A549 (cell line): ENCODE measurements around the gene ZNF709. TPM values are rescaled to one million over a fixed set of nuclear protein-coding genes. Genes with fewer than 3 reads are reported as not detected.
"Not testable (repeated sequence)": the region's sequence is repeated elsewhere in the genome, so short reads cannot be mapped to it uniquely, and the experiment has no call there.

ENCODE experiments used
- ATAC-seq, 2 experiments: fragments of 200-7000 bp in 1 of 2; fragments of >200 bp in 1 of 2; cut with Nextera tagmentation in 1 of 2; cut with Tn5 transposase in 1 of 2; 3 replicates each; pipeline versions ENCODE4 v1.8.0 to v1.9.1; 2018 to 2020; ENCODE audit warnings: mild to moderate bottlenecking in 1 of 2, moderate library complexity in 1 of 2
- CTCF ChIA-PET: fragments of 300-600 bp; sonication (Branson Sonifier 250); formaldehyde crosslinking; extraction: SDS; loops from one replicate; lab custom pipeline; 2021; ENCODE audit warnings: antibody characterized with exemption, inconsistent platforms; lab: Yijun Ruan, JAX
- POLR2A ChIA-PET: fragments of 350-600 bp; formaldehyde crosslinking; extraction: SDS; loops from one replicate; lab custom pipeline; 2021; ENCODE audit warnings: antibody characterized with exemption, inconsistent platforms; lab: Yijun Ruan, JAX
- DNase-seq, 2 experiments: peaks; one replicate each; pipeline versions ENCODE4 v3.0.0 to v3.0.0-alpha.2; 2011 to 2016; ENCODE audit warnings: low read depth in 1 of 2, low spot score in 1 of 2
- FAIRE-seq: peaks from 2 replicates; lab custom pipeline; 2011; peaks lifted over from hg19 to GRCh38; lab: Jason Lieb, UNC
- H3K27ac ChIP-seq, 2 experiments: fragments of >200 bp; sonication (Bioruptor Twin); formaldehyde crosslinking; 3 replicates each; pipeline ENCODE4 v1.5.1; 2016 to 2017
- H3K4me1 ChIP-seq: fragments of >200 bp; sonication (Bioruptor Twin); formaldehyde crosslinking; 3 replicates; pipeline ENCODE4 v1.6.1; 2016
- H3K4me2 ChIP-seq: fragments of >200 bp; sonication (Bioruptor Twin); formaldehyde crosslinking; 3 replicates; pipeline ENCODE4 v1.6.1; 2016
- H3K4me3 ChIP-seq: fragments of >200 bp; sonication (Bioruptor Twin); formaldehyde crosslinking; 3 replicates; pipeline ENCODE4 v1.5.1; 2016
- H3K9me3 ChIP-seq: fragments of >200 bp; sonication (Bioruptor Twin); formaldehyde crosslinking; 3 replicates; pipeline ENCODE4 v1.6.1; 2016
- CBX2 ChIP-seq: fragments of 200-600 bp; sonication (generic); IDR thresholded peaks from 2 replicates; pipeline ENCODE4 v1.6.1; 2016; ENCODE audit warnings: low read depth, mild to moderate bottlenecking, borderline replicate concordance
- CBX8 ChIP-seq: fragments of 200-600 bp; sonication (generic); IDR thresholded peaks from 2 replicates; pipeline ENCODE4 v1.6.1; 2016
- CEBPB ChIP-seq, 2 experiments: fragments of >200 bp in 1 of 2; sonication (Bioruptor Twin) in 1 of 2; formaldehyde crosslinking in 1 of 2; IDR thresholded peaks; 2 replicates each; pipeline ENCODE4 v1.6.1; 2012 to 2016
- CHD2 ChIP-seq: fragments of 150-350 bp; IDR thresholded peaks from 2 replicates; pipeline ENCODE4 v1.6.1; 2014; ENCODE audit warnings: low read length; ENCODE audit not compliant: partially characterized antibody
- CHD4 ChIP-seq: fragments of 200-600 bp; sonication (generic); IDR thresholded peaks from 2 replicates; pipeline ENCODE4 v1.6.1; 2016; ENCODE audit warnings: antibody characterized with exemption, mild to moderate bottlenecking, borderline replicate concordance
- ESRRA ChIP-seq: fragments of 150-350 bp; IDR thresholded peaks from 2 replicates; pipeline ENCODE4 v1.6.1; 2014; ENCODE audit warnings: mild to moderate bottlenecking, low read length, borderline replicate concordance
- FOSB ChIP-seq: fragments of 250-450 bp; sonication (Bioruptor Pico); IDR thresholded peaks from 2 replicates; pipeline ENCODE4 v1.5.0; 2020; ENCODE audit warnings: mild to moderate bottlenecking, moderate library complexity
- HDAC2 ChIP-seq: fragments of 200-600 bp; sonication (generic); IDR thresholded peaks from 2 replicates; pipeline ENCODE4 v1.6.1; 2016
- HEYL ChIP-seq: fragments of 250-450 bp; sonication (Bioruptor Pico); IDR thresholded peaks from 2 replicates; pipeline ENCODE4 v1.8.0; 2021; ENCODE audit warnings: mild to moderate bottlenecking, moderate library complexity
- HOXB5 ChIP-seq: fragments of 250-450 bp; sonication (Bioruptor Pico); IDR thresholded peaks from 2 replicates; pipeline ENCODE4 v1.5.0; 2020; ENCODE audit warnings: mild to moderate bottlenecking, moderate library complexity
- JUNB ChIP-seq: fragments of >200 bp; sonication (Bioruptor Twin); formaldehyde crosslinking; IDR thresholded peaks from 2 replicates; pipeline ENCODE4 v1.6.1; 2016
- KDM5A ChIP-seq: fragments of 200-600 bp; sonication (generic); IDR thresholded peaks from 2 replicates; pipeline ENCODE4 v1.6.1; 2016; ENCODE audit warnings: antibody characterized with exemption, mild to moderate bottlenecking
- MYC ChIP-seq: IDR thresholded peaks from 2 replicates; pipeline ENCODE4 v1.6.1; 2012; ENCODE audit warnings: mild to moderate bottlenecking, inconsistent platforms, low read length, improper control_type of control experiment, borderline replicate concordance
- NFE2L2 ChIP-seq: fragments of 150-350 bp; conservative IDR thresholded peaks from 2 replicates; pipeline ENCODE4 v1.6.1; 2014; ENCODE audit warnings: low read length
- POLR2A ChIP-seq: IDR thresholded peaks from 2 replicates; pipeline ENCODE4 v1.6.1; 2012; ENCODE audit warnings: mild to moderate bottlenecking, low read length
- RAD21 ChIP-seq, 2 experiments: fragments of >200 bp in 1 of 2; sonication (Bioruptor Twin) in 1 of 2; formaldehyde crosslinking in 1 of 2; IDR thresholded peaks in 1 of 2; conservative IDR thresholded peaks in 1 of 2; 2 replicates in 1 of 2; 3 replicates in 1 of 2; pipeline ENCODE4 v1.6.1; 2012 to 2018; ENCODE audit warnings: inconsistent platforms in 1 of 2
- RARB ChIP-seq: fragments of 250-450 bp; sonication (Bioruptor Pico); IDR thresholded peaks from 2 replicates; pipeline ENCODE4 v1.8.0; 2021; ENCODE audit warnings: mild to moderate bottlenecking, moderate library complexity
- SMC3 ChIP-seq: fragments of >200 bp; sonication (Bioruptor Twin); formaldehyde crosslinking; IDR thresholded peaks from 3 replicates; pipeline ENCODE4 v1.6.1; 2018; ENCODE audit warnings: inconsistent platforms
- SREBF2 ChIP-seq: fragments of 450-650 bp; IDR thresholded peaks from 2 replicates; pipeline ENCODE4 v1.6.1; 2014; ENCODE audit warnings: mild to moderate bottlenecking, moderate library complexity
- TFCP2L1 ChIP-seq: fragments of 250-450 bp; sonication (Bioruptor Pico); IDR thresholded peaks from 2 replicates; pipeline ENCODE4 v1.5.0; 2021; ENCODE audit warnings: mild to moderate bottlenecking
- TP53 ChIP-seq: fragments of 250-450 bp; sonication (Bioruptor Pico); IDR thresholded peaks from 2 replicates; pipeline ENCODE4 v1.5.0; 2021; ENCODE audit warnings: mild to moderate bottlenecking, moderate library complexity
- ZC3H11A ChIP-seq: fragments of 450-650 bp; IDR thresholded peaks from 2 replicates; pipeline ENCODE4 v1.6.1; 2014; ENCODE audit warnings: antibody characterized with exemption, mild to moderate bottlenecking
- ZNF302 ChIP-seq: fragments of 250-450 bp; sonication (Bioruptor Pico); IDR thresholded peaks from 2 replicates; pipeline ENCODE4 v1.9.0; 2021; ENCODE audit warnings: inconsistent platforms, mild to moderate bottlenecking, moderate library complexity
- WGBS: methylation state at CpG from one replicate; pipeline ENCODE4 v1.1.6; 2017; ENCODE audit errors: missing lambda C conversion rate; 5-methylcytosine and 5-hydroxymethylcytosine counted together
- polyA plus RNA-seq, 4 experiments: library from polyadenylated mRNA; depleted of rRNA in 3 of 4; stranded (reverse); fragments of >200 nt; fragmentation: RNase III in 1 of 4; extraction: RNeasy Plus Mini Kit Qiagen cat#74134 plus additional on column Dnase treatment in 1 of 4; gene quantifications; 2 replicates in 3 of 4; 3 replicates in 1 of 4; pipeline ENCODE4 v1.2.3, GENCODE V29; 2011 to 2017
- TF ChIP-seq, protein P1 (sequence below): fragments of 450-650 bp; IDR thresholded peaks from 2 replicates; pipeline ENCODE4 v1.6.1; 2014; ENCODE audit warnings: antibody characterized with exemption
- TF ChIP-seq, protein P2 (sequence below): fragments of 250-450 bp; sonication (Bioruptor Pico); IDR thresholded peaks from 2 replicates; pipeline ENCODE4 v1.5.0; 2020; ENCODE audit warnings: low read depth, mild to moderate bottlenecking, moderate library complexity
- TF ChIP-seq, protein P3 (sequence below): fragments of >200 bp; sonication (Bioruptor Twin); formaldehyde crosslinking; IDR thresholded peaks from 3 replicates; pipeline ENCODE4 v1.6.1; 2016
- TF ChIP-seq, protein P4 (sequence below): fragments of 250-450 bp; sonication (Bioruptor Pico); IDR thresholded peaks from 2 replicates; pipeline ENCODE4 v1.5.0; 2021; ENCODE audit warnings: mild to moderate bottlenecking, moderate library complexity, borderline replicate concordance

ZNF709 gene
- polyA plus RNA-seq, 2 of the 4 experiments (the other 2 are of a cell fraction) = 0.01 to 0.10 TPM

DNA sequence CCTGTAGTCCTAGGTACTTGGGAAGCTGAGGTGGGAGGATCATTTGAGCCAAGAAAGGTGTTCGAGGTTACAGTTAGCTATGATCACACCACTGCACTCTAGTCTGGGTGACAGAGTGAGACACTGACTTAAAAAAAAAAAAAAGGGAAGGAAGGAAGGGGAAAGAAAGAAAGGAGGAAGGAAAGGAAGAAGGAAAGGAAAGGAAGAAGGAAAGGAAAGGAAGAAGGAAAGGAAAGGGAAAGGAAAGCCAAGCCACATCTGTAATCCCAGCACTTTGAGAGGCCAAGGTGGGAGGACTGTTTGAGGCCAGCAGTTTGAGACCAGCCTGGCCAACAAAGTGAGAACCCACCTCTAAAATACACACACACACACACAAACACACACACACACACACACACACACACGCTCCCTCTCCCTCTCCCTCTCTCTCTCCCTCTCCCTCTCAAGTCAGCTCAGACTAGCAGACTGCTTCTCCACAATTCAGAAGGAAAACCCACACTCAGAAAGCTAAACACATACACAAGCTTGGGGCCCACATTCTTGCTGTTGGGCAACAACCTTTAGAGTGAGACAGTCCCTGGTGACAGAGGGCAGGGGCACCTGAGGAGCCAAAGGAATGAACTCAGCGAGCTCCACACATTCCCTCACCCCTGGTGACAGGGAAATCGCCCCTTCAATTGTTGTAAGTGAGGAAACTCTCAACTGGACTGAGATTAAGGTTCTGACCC lies 2.7 kb downstream of the ZNF709 start:
- Histone ChIP-seq H3K4me2 (no peak overlapping the region), H3K9me3 (no peaks in the 10 kb centered on the region), H3K4me1 (no peaks in the 10 kb centered on the region), H3K4me3 (no peak overlapping the region), H3K27ac (no peak overlapping the region)
- no peak for FAIRE-seq
- no peak for ATAC-seq
- no peak for DNase-seq
- 0% methylated on average over 4 of the region's 4 CpGs for WGBS
- CTCF ChIA-PET = no interaction called here
- TF ChIP-seq CBX2 = no peak
- TF ChIP-seq, protein P1, sequence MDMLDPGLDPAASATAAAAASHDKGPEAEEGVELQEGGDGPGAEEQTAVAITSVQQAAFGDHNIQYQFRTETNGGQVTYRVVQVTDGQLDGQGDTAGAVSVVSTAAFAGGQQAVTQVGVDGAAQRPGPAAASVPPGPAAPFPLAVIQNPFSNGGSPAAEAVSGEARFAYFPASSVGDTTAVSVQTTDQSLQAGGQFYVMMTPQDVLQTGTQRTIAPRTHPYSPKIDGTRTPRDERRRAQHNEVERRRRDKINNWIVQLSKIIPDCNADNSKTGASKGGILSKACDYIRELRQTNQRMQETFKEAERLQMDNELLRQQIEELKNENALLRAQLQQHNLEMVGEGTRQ = no peak
- no peak for TF ChIP-seq FOSB (CRISPR knock-in tag)
- TF ChIP-seq, protein P2, sequence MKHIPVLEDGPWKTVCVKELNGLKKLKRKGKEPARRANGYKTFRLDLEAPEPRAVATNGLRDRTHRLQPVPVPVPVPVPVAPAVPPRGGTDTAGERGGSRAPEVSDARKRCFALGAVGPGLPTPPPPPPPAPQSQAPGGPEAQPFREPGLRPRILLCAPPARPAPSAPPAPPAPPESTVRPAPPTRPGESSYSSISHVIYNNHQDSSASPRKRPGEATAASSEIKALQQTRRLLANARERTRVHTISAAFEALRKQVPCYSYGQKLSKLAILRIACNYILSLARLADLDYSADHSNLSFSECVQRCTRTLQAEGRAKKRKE (CRISPR knock-in tag) = no peak
- TF ChIP-seq ZNF302 (CRISPR knock-in tag) = no peak
- no peak for TF ChIP-seq CBX8
- TF ChIP-seq CHD4 = no peak
- no peak for TF ChIP-seq HDAC2
- TF ChIP-seq, protein P3, sequence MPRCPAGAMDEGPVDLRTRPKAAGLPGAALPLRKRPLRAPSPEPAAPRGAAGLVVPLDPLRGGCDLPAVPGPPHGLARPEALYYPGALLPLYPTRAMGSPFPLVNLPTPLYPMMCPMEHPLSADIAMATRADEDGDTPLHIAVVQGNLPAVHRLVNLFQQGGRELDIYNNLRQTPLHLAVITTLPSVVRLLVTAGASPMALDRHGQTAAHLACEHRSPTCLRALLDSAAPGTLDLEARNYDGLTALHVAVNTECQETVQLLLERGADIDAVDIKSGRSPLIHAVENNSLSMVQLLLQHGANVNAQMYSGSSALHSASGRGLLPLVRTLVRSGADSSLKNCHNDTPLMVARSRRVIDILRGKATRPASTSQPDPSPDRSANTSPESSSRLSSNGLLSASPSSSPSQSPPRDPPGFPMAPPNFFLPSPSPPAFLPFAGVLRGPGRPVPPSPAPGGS = no peak
- TF ChIP-seq JUNB = no peak
- no peak for TF ChIP-seq POLR2A
- TF ChIP-seq HEYL (CRISPR knock-in tag) = no peak
- TF ChIP-seq RARB = no peak
- POLR2A ChIA-PET = no interaction called here

DNA sequence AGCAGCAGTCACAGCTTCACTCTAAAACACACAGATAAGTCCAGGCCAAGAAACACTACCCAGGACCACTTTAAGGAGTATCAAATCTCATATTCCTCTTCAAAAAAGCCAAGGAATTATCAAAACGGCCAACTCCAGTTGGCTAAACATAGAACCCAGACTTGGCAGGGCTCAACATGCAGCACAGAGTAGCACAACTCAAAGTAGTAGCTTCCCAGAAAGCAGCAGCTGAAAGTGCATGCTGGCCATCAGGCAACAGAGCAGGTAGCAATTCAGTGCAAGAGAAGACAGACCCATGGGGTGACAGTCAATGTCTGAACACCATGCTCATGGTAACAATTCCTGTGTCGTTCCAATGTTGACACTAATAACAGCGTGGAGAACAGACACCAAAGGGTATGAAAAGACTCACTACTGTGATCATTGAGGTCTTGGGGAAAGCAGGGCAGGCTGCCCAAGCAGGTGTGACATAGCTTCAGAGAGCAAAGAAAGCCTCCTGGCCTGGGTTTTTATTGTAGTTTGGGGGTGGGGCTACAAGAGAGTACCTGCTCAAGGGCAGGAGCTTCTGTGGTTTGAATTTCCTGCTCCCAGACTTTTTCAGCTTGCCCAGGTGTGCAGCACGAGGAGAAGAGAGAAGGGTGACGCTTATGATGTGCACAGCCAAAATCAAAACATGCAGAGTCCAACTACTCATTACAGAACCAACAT lies 6.2 kb downstream of the ZNF709 start:
- ChIA-PET CTCF (no interaction called here), POLR2A (no interaction called here)
- H3K4me3 ChIP-seq = no peak overlapping the region
- no peak overlapping the region for H3K27ac ChIP-seq
- FAIRE-seq (no peak), ATAC-seq (no peak), DNase-seq (no peak)
- 3% methylated on average over 5 of the region's 5 CpGs for WGBS
- H3K9me3 ChIP-seq = no peaks in the 10 kb centered on the region
- no peak overlapping the region for H3K4me2 ChIP-seq
- no peaks in the 10 kb centered on the region for H3K4me1 ChIP-seq
- no peak for TF ChIP-seq KDM5A
- TF ChIP-seq CEBPB (IDR thresholded peaks at IDR 0.05) = no peak
- TF ChIP-seq SMC3 = no peak
- TF ChIP-seq MYC = no peak
- TF ChIP-seq HEYL (CRISPR knock-in tag) = no peak
- TF ChIP-seq ZC3H11A = no peak
- no peak for TF ChIP-seq NFE2L2
- no peak for TF ChIP-seq ESRRA
- no peak for TF ChIP-seq HOXB5 (CRISPR knock-in tag)
- TF ChIP-seq CHD2 = no peak
- TF ChIP-seq RAD21 (conservative IDR thresholded peaks at IDR 0.05 in 1 of 2, IDR thresholded peaks at IDR 0.05 in 1 of 2) = no peak
- TF ChIP-seq SREBF2 = no peak
- no peak for TF ChIP-seq TFCP2L1 (CRISPR knock-in tag)
- TF ChIP-seq, protein P1 = no peak
- no peak for TF ChIP-seq TP53 (CRISPR knock-in tag)
- TF ChIP-seq, protein P4, sequence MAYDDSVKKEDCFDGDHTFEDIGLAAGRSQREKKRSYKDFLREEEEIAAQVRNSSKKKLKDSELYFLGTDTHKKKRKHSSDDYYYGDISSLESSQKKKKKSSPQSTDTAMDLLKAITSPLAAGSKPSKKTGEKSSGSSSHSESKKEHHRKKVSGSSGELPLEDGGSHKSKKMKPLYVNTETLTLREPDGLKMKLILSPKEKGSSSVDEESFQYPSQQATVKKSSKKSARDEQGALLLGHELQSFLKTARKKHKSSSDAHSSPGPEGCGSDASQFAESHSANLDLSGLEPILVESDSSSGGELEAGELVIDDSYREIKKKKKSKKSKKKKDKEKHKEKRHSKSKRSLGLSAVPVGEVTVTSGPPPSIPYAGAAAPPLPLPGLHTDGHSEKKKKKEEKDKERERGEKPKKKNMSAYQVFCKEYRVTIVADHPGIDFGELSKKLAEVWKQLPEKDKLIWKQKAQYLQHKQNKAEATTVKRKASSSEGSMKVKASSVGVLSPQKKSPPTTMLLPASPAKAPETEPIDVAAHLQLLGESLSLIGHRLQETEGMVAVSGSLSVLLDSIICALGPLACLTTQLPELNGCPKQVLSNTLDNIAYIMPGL (CRISPR knock-in tag) = no peak

DNA sequence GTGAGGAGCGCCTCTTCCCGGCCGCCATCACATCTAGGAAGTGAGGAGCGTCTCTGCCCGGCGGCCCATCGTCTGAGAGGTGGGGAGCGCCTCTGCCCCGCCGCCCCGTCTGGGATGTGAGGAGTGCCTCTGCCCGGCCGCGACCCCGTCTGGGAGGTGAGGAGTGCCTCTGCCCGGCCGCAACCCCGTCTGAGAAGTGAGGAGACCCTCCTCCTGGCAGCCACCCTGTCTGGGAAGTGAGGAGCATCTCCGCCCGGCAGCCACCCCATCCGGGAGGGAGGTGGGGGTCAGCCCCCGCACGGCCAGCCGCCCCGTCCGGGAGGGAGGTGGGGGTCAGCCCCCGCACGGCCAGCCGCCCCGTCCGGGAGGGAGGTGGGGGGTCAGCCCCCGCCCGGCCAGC lies 17.0 kb downstream of the ZNF709 start:
- POLR2A ChIA-PET, H3K4me2 ChIP-seq, H3K4me1 ChIP-seq, CTCF ChIA-PET, H3K27ac ChIP-seq, H3K4me3 ChIP-seq, DNase-seq, ATAC-seq, FAIRE-seq: not testable (repeated sequence)
- peaks cover 18% of the 10 kb centered on the region for H3K9me3 ChIP-seq
- 90% methylated on average over 8 of the region's 33 CpGs for WGBS
